GM21390 (cell line): ENCODE results near the gene LIPE.

Experiments used
- ATAC-seq: cut with Tn5 transposase; IDR thresholded peaks from one replicate; pipeline ENCODE4 v1.9.1; 2021; ENCODE audit not compliant: unreplicated experiment

Gene LIPE

GRCh38 chr19:42388851-42389489 is 38.2 kb downstream of the LIPE start:
- ATAC-seq = no peak

- no peak for ATAC-seq
Measured at GRCh38 chr19:42386974-42387707, 40.0 kb downstream of the LIPE start.

DNA sequence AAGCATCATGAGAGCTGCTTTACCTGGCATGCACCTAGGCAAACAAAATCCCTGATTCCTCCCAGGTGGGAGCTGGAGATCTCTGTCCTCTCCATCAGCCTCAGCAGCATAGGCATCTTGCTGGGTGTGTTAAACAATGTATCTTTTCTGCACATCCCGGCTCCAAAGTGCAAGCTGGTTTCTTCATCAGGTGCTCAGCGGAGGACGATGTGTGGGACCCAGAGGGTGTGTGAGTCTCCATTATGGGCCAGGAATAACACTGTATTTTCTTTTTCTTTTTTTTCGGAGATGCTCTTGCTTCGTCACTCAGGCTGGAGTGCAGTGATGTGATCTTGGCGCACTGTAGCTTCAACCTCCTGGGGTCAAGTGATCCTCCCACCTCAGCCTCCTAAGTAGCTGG is 47.0 kb downstream of the LIPE start:
- no peak for ATAC-seq

GRCh38 chr19:42378225-42379215 is 48.7 kb downstream of the LIPE start:
- no peak for ATAC-seq

GRCh38 chr19:42376177-42376555 is 51.0 kb downstream of the LIPE start:
- ATAC-seq = no peak

- no peak for ATAC-seq
Measured at GRCh38 chr19:42375415-42376176, 51.6 kb downstream of the LIPE start.

- ATAC-seq = no peak
Measured at GRCh38 chr19:42374826-42375376, 52.3 kb downstream of the LIPE start.

GRCh38 chr19:42370626-42371175 is 56.5 kb downstream of the LIPE start:
- no peak for ATAC-seq

- ATAC-seq = no peak
Measured at GRCh38 chr19:42370068-42370520, 57.1 kb downstream of the LIPE start.

DNA sequence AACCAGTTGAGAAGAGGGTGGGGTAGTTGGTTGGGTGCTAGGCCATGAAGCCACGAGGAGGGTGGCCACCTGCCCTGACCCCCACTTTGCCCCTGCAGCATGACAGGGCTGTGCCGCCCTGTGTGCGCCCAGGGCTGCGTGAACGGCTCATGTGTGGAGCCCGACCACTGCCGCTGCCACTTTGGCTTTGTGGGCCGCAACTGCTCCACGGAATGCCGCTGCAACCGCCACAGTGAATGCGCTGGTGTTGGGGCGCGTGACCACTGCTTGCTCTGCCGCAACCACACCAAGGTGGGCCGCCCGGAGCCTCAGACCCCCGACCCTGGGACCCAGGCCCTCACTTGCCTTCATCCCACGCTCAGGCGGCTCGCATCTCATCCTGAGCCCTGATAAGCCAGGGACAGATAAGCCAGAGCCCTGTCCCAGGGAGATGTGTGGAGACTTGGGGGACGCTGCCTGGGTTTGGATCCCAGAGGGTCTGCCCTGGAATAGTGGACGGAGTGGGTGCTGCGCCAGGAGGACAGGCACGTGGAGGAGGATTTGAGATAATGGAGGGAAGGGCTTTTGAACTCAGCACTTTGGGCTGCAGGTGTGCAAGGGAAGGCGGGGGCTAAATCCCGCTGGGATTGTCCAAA is 57.6 kb downstream of the LIPE start:
- no peak for ATAC-seq

GRCh38 chr19:42368765-42369164 is 58.4 kb downstream of the LIPE start:
- ATAC-seq = no peak

DNA sequence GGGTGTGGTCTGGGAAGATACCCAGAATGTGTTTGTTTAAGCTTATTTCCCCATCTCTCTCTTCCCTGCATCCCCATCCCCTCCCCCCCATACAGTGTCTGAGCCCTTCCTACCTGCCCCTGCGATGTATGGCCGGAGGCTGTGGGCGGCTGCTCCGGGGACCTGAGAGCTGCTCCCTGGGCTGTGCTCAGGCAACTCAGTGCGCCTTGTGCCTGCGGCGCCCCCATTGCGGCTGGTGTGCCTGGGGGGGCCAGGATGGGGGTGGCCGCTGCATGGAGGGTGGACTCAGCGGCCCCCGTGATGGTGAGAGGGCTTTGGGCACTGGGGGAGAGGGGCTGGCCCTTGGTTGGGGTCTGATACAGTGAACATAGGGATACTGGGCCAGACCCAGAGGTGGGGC is 58.8 kb downstream of the LIPE start:
- no peak for ATAC-seq

- no peak for ATAC-seq
Measured at GRCh38 chr19:42367929-42368328, 59.3 kb downstream of the LIPE start.

DNA sequence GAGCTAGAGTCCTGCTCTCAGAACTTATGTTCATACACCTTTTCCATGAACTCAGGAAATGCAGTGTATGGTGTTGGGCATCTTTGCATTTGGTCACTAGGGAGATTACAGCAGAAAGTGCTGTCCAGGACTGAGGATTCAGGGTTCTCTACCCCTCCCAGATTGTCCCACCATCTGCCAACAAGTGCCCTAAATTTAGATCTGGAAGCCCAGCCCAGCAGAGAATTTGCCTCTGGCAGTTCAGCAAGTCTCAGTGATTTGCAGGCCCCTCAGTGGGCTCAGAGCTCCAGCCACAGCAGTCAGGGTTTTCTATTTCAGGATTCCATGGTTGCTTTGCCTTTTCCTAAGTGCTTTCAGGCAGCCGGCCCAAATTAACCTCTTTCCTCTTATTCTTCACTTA is 60.5 kb downstream of the LIPE start:
- ATAC-seq = no peak

DNA sequence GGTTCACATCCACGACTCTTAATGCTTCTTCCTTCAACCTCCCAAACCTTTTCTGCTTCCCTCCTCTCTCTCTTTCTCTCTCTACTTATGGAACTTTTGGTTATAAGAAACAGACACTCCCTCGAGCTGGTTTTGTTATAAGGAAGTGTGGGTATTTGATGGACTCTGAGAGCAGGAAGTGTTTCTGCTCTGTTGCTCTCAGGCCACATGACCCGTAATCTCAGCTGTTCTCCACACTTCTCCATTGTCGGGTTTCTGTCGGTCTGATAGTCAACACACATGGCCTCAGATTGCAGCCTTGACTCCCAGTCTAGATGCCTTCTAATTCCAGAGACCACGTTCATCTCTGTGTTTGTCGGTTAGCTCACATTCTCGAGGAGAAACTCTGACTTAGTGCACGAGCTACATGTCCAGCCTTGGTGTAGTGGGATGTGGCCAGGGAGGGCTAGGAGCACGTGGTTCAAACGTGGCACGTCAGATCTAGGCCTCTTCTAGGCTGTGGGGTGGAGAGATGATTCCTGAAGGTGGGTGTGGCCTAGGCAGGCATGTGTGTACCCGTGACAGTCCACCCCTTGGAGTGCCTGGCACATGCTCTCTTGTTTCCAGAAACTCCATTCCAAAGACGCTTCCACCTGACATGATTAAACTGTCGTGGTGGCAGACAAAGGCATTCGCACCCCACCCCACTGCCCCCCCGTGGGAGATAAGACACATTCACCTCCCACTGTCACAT is 63.4 kb downstream of the LIPE start:
- ATAC-seq = no peak

- no peak for ATAC-seq
Measured at GRCh38 chr19:42362891-42363440, 64.2 kb downstream of the LIPE start.

DNA sequence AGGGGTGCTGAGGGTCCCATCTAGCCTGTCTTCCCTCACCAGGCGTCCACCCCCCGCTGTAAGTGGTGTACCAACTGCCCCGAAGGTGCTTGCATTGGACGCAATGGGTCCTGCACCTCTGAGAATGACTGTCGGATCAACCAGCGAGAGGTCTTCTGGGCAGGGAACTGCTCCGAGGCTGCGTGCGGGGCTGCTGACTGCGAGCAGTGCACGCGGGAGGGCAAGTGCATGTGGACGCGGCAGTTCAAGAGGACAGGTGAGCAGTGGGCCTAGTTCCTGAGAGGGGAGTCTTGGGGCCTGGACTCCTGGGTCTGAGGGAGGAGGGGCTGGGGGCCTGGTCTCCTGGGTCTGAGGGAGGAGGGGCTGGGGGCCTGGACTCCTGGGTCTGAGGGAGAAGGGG is 64.8 kb downstream of the LIPE start:
- no peak for ATAC-seq

- ATAC-seq = no peak
Measured at GRCh38 chr19:42361545-42361910, 65.7 kb downstream of the LIPE start.
